DOHH2 (cell line): ENCODE data around the gene TBX4.

Experiments
- EZH2phosphoT487 ChIP-seq: fragments of 200-600 bp; sonication (generic); IDR thresholded peaks from 2 replicates; pipeline ENCODE4 v1.6.1; 2017; ENCODE audit warnings: borderline replicate concordance, mild to moderate bottlenecking, antibody characterized with exemption, low read length, moderate library complexity, mixed read lengths
- TF ChIP-seq, protein P1 (sequence below): fragments of 200-600 bp; sonication (generic); IDR thresholded peaks from one replicate; pipeline ENCODE4 v1.5.1; 2014; ENCODE audit warnings: antibody characterized with exemption, mild to moderate bottlenecking, low read depth, low read length; ENCODE audit not compliant: poor library complexity, severe bottlenecking

- TF ChIP-seq, protein P1, sequence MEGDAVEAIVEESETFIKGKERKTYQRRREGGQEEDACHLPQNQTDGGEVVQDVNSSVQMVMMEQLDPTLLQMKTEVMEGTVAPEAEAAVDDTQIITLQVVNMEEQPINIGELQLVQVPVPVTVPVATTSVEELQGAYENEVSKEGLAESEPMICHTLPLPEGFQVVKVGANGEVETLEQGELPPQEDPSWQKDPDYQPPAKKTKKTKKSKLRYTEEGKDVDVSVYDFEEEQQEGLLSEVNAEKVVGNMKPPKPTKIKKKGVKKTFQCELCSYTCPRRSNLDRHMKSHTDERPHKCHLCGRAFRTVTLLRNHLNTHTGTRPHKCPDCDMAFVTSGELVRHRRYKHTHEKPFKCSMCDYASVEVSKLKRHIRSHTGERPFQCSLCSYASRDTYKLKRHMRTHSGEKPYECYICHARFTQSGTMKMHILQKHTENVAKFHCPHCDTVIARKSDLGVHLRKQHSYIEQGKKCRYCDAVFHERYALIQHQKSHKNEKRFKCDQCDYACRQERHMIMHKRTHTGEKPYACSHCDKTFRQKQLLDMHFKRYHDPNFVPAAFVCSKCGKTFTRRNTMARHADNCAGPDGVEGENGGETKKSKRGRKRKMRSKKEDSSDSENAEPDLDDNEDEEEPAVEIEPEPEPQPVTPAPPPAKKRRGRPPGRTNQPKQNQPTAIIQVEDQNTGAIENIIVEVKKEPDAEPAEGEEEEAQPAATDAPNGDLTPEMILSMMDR = no peak
- TF ChIP-seq EZH2phosphoT487 = no peak
Observed at GRCh38 chr17:61487161-61487988, 35.2 kb downstream of the TBX4 start.
